HepG2 (cell line): ENCODE results near the gene NARS2. TPM values are rescaled to one million over a fixed set of nuclear protein-coding genes. Genes with fewer than 3 reads are reported as not detected.

Experiments
- ATAC-seq: fragments of 200-7000 bp; cut with Tn5 transposase; 3 replicates; pipeline ENCODE4 v1.9.1; 2020; ENCODE audit warnings: mild to moderate bottlenecking, moderate library complexity
- BruUV-seq: library from RNA; stranded (reverse); fragments of 400-500 nt; replicated peaks from 2 replicates; lab custom pipeline; 2021; lab: Mats Ljungman, UMichigan
- CTCF ChIA-PET: fragments of 300-600 bp; formaldehyde crosslinking; extraction: SDS; loops from one replicate; lab custom pipeline; 2021; ENCODE audit warnings: low total read pairs, inconsistent platforms, low intra/inter-chr PET ratio; lab: Yijun Ruan, JAX
- POLR2A ChIA-PET: fragments of 350-600 bp; sonication (Branson Sonifier 250); formaldehyde crosslinking; loops from one replicate; lab custom pipeline; 2020; ENCODE audit warnings: antibody characterized with exemption, inconsistent platforms; lab: Yijun Ruan, JAX
- DNase-seq: peaks from one replicate; pipeline ENCODE4 v3.0.0-alpha.2; 2015; ENCODE audit warnings: low spot score
- FAIRE-seq: peaks from 3 replicates; lab custom pipeline; 2011; peaks lifted over from hg19 to GRCh38; lab: Jason Lieb, UNC
- H2AFZ ChIP-seq: one replicate; pipeline ENCODE4 v1.6.1; 2011; ENCODE audit warnings: low read length, inconsistent platforms
- H3K27ac ChIP-seq: fragments of 300-600 bp; 3 replicates; pipeline ENCODE4 v1.8.0; 2011; ENCODE audit warnings: mixed run types, mild to moderate bottlenecking, mixed read lengths, low read length, inconsistent platforms; ENCODE audit not compliant: insufficient read depth; ENCODE audit errors: extremely low read length
- H3K27me3 ChIP-seq, 2 experiments: fragments of 200-600 bp in 1 of 2; 2 replicates in 1 of 2; 3 replicates in 1 of 2; pipeline versions ENCODE4 v1.6.0 to v1.8.0; 2011; ENCODE audit warnings: low read length in 2 of 2, mild to moderate bottlenecking in 2 of 2, moderate library complexity in 2 of 2, inconsistent platforms in 1 of 2; ENCODE audit not compliant: insufficient read depth in 2 of 2, control insufficient read depth in 1 of 2
- H3K36me3 ChIP-seq, 2 experiments: fragments of 200-600 bp in 1 of 2; replicated peaks in 1 of 2; 2 replicates in 1 of 2; 3 replicates in 1 of 2; pipeline versions ENCODE4 v1.5.1 to v1.8.0; 2011; ENCODE audit warnings: low read length in 2 of 2, inconsistent platforms in 1 of 2; ENCODE audit not compliant: insufficient read depth in 2 of 2, control insufficient read depth in 1 of 2
- H3K4me1 ChIP-seq: 2 replicates; pipeline ENCODE4 v1.5.1; 2012; ENCODE audit warnings: low read length, inconsistent platforms; ENCODE audit not compliant: insufficient read depth
- H3K4me2 ChIP-seq: 2 replicates; pipeline ENCODE4 v1.6.0; 2011; ENCODE audit warnings: low read depth, low read length, inconsistent platforms
- H3K4me3 ChIP-seq, 3 experiments: fragments of 200-600 bp in 1 of 3; sonication (generic), shearing (Covaris generic) in 1 of 3; replicated peaks in 1 of 3; 2 replicates each; pipeline ENCODE4 v1.5.1; 2011 to 2016; ENCODE audit warnings: low read length in 3 of 3, inconsistent platforms in 2 of 3, low read depth in 2 of 3, mild to moderate bottlenecking in 2 of 3, control low read depth in 1 of 3, mixed read lengths in 1 of 3; ENCODE audit not compliant: insufficient read depth in 1 of 3
- H3K79me2 ChIP-seq: one replicate; pipeline ENCODE4 v1.6.1; 2011; ENCODE audit warnings: low read length, inconsistent platforms; ENCODE audit not compliant: insufficient read depth
- H3K9ac ChIP-seq: 2 replicates; pipeline ENCODE4 v1.6.0; 2011; ENCODE audit warnings: mild to moderate bottlenecking, low read depth, low read length, inconsistent platforms; ENCODE audit not compliant: insufficient read depth
- H3K9me3 ChIP-seq: 2 replicates; pipeline ENCODE4 v1.5.1; 2012; ENCODE audit warnings: mild to moderate bottlenecking, low read length
- H4K20me1 ChIP-seq: 2 replicates; pipeline ENCODE4 v1.6.0; 2011; ENCODE audit warnings: inconsistent platforms, mild to moderate bottlenecking, low read length, moderate library complexity; ENCODE audit not compliant: insufficient read depth
- ARID2 ChIP-seq: sonication (generic); formaldehyde crosslinking; IDR thresholded peaks from 2 replicates; pipeline ENCODE4 v1.8.1; 2022; ENCODE audit warnings: mild to moderate bottlenecking, missing genetic modification reagents, borderline replicate concordance
- ARNT2 ChIP-seq: sonication (generic); formaldehyde crosslinking; IDR thresholded peaks from 2 replicates; pipeline ENCODE4 v1.8.0; 2022; ENCODE audit warnings: mild to moderate bottlenecking, low read depth, missing genetic modification reagents, moderate library complexity
- ATF2 ChIP-seq: sonication (generic); formaldehyde crosslinking; IDR thresholded peaks from 2 replicates; pipeline ENCODE4 v1.4.0; 2020; ENCODE audit warnings: missing genetic modification reagents
- HOMEZ ChIP-seq: IDR thresholded peaks from 2 replicates; pipeline ENCODE4 v1.6.1; 2016; ENCODE audit warnings: low read depth
- JDP2 ChIP-seq: sonication (generic); formaldehyde crosslinking; IDR thresholded peaks from 2 replicates; pipeline ENCODE4 v1.8.1; 2022; ENCODE audit warnings: missing genetic modification reagents, borderline replicate concordance
- MXD3 ChIP-seq: IDR thresholded peaks from 2 replicates; pipeline ENCODE4 v1.6.1; 2016; ENCODE audit warnings: mild to moderate bottlenecking, missing biosample characterization, missing genetic modification reagents
- SAP130 ChIP-seq: IDR thresholded peaks from 2 replicates; pipeline ENCODE4 v1.6.1; 2016; ENCODE audit warnings: low read depth
- SRSF1 ChIP-seq: fragments of 200-400 bp; formaldehyde crosslinking; optimal IDR thresholded peaks from 2 replicates; pipeline ENCODE3; 2017; ENCODE audit warnings: mild to moderate bottlenecking, low read depth, low read length, moderate library complexity
- TRIM22 ChIP-seq: fragments of 450-650 bp; IDR thresholded peaks from 2 replicates; pipeline ENCODE4 v1.6.1; 2017
- U2AF1 ChIP-seq: fragments of 200-400 bp; formaldehyde crosslinking; optimal IDR thresholded peaks from 2 replicates; pipeline ENCODE3; 2017; ENCODE audit warnings: mild to moderate bottlenecking, low read depth, low read length
- ZNF335 ChIP-seq: sonication (generic); formaldehyde crosslinking; IDR thresholded peaks from 2 replicates; pipeline ENCODE4 v1.4.0; 2020; ENCODE audit warnings: missing genetic modification reagents
- ZNF33A ChIP-seq: sonication (generic); formaldehyde crosslinking; IDR thresholded peaks from 2 replicates; pipeline ENCODE4 v1.5.1; 2020; ENCODE audit warnings: missing genetic modification reagents, mild to moderate bottlenecking, moderate library complexity, borderline replicate concordance
- ZNF33B ChIP-seq: sonication (generic); formaldehyde crosslinking; IDR thresholded peaks from 2 replicates; pipeline ENCODE4 v1.5.1; 2020; ENCODE audit warnings: mild to moderate bottlenecking, missing genetic modification reagents
- ZNF546 ChIP-seq: sonication (generic); formaldehyde crosslinking; conservative IDR thresholded peaks from 2 replicates; pipeline ENCODE4 v1.8.1; 2023; ENCODE audit warnings: mild to moderate bottlenecking, missing genetic modification reagents
- ZNF550 ChIP-seq: sonication (generic); formaldehyde crosslinking; IDR thresholded peaks from 2 replicates; pipeline ENCODE4 v1.4.0; 2020; ENCODE audit warnings: mild to moderate bottlenecking, missing genetic modification reagents, borderline replicate concordance
- ZNF782 ChIP-seq: sonication (generic); formaldehyde crosslinking; IDR thresholded peaks from 2 replicates; pipeline ENCODE4 v1.4.0; 2020; ENCODE audit warnings: missing genetic modification reagents, mild to moderate bottlenecking, borderline replicate concordance
- ZNF83 ChIP-seq: sonication (generic); formaldehyde crosslinking; IDR thresholded peaks from 2 replicates; pipeline ENCODE4 v1.4.0; 2020; ENCODE audit warnings: missing genetic modification reagents, mild to moderate bottlenecking, borderline replicate concordance
- WGBS: methylation state at CpG from one replicate; pipeline ENCODE4 v1.1.6; 2017; ENCODE audit warnings: low lambda C conversion rate; 5-methylcytosine and 5-hydroxymethylcytosine counted together
- in situ Hi-C: cut with HindIII; loops from 2 replicates; pipeline ENCODE4 v1.10.0; 2017; ENCODE audit warnings: low pct_unique_long_range_greater_than_20kb; ENCODE audit not compliant: extremely low pct_ligation_motif_present
- intact Hi-C: fragments of 100-400 bp; cut with micrococcal nuclease; formaldehyde crosslinking; loops from one replicate; pipeline ENCODE4 v1.10.0; 2022; ENCODE audit not compliant: unreplicated experiment
- polyA plus RNA-seq, 8 experiments: library from polyadenylated mRNA; depleted of rRNA in 3 of 8; stranded (reverse) in 7 of 8; unstranded in 1 of 8; fragments of >200 nt; fragmentation: Illumina TruSeq in 4 of 8; extraction: Trizol in 4 of 8; gene quantifications; 2 replicates each; pipeline versions ENCODE4 v1.2.1 to v1.2.3, GENCODE V29; 2011 to 2016; ENCODE audit warnings: low read depth in 4 of 8, missing spikeins in 1 of 8, mixed read lengths in 1 of 8; ENCODE audit not compliant: insufficient read depth in 1 of 8
- total RNA-seq, 5 experiments: library from RNA; depleted of rRNA; stranded (reverse); fragments of >200 nt; fragmentation: Illumina TruSeq; extraction: Trizol; gene quantifications; 2 replicates each; pipeline ENCODE4 v1.2.3, GENCODE V29; 2016; ENCODE audit warnings: low read depth in 1 of 5

Gene NARS2
- total and polyA plus RNA-seq, 2 of the 13 experiments (the other 11 are each of a cell fraction or from before 2014, with no cell fraction given) = 45.9 to 65.0 TPM

- no peak overlapping the region for H3K4me2 ChIP-seq
- no peaks in the 10 kb centered on the region for H3K27me3 ChIP-seq
- ChIA-PET CTCF (no interaction called here), POLR2A (no interaction called here)
- no peaks in the 10 kb centered on the region for H3K4me1 ChIP-seq
- no peak overlapping the region for H3K4me3 ChIP-seq
- WGBS = 76% methylated on average over 6 of the region's 6 CpGs
- peaks cover 5 to 19% of the 10 kb centered on the region in 2 experiments; a peak in 4 of 5 replicates for H3K36me3 ChIP-seq
- no peak overlapping the region for H2AFZ ChIP-seq
- no peaks in the 10 kb centered on the region for H3K79me2 ChIP-seq
- intact Hi-C loops = no loop called here
- no TSS peak for BruUV-seq
- no peak for FAIRE-seq
- in situ Hi-C loops = no loop called here
- H3K27ac ChIP-seq = no peak overlapping the region
- no peak overlapping the region for H3K9ac ChIP-seq
- TF ChIP-seq HOMEZ (CRISPR knock-in tag) (no peak), ZNF550 (CRISPR knock-in tag) (no peak), ZNF782 (CRISPR knock-in tag) (no peak), ARNT2 (CRISPR knock-in tag) (no peak), SAP130 (CRISPR knock-in tag) (no peak), JDP2 (no peak), ZNF83 (no peak), ATF2 (no peak), ARID2 (CRISPR knock-in tag) (no peak), ZNF335 (CRISPR knock-in tag) (no peak), MXD3 (CRISPR knock-in tag) (no peak), ZNF546 (CRISPR knock-in tag) (no peak), U2AF1 (no peak), ZNF33A (CRISPR knock-in tag) (no peak), TRIM22 (no peak), SRSF1 (no peak), ZNF33B (CRISPR knock-in tag) (no peak)
- no peak for ATAC-seq
- no peak for DNase-seq
- no peaks in the 10 kb centered on the region for H3K9me3 ChIP-seq
- no peaks in the 10 kb centered on the region for H4K20me1 ChIP-seq
Observed at GRCh38 chr11:78526497-78527146, 48.0 kb downstream of the NARS2 start.
